Mucosa of descending colon (tissue), 3 donors: ENCODE measurements around the gene TMEM123. TPM values are rescaled to one million over a fixed set of nuclear protein-coding genes. Genes with fewer than 3 reads are reported as not detected.

Experiments used
- ATAC-seq: fragments of 200-7000 bp; cut with Tn5 transposase; one replicate; pipeline ENCODE4 v1.9.1; 2020; ENCODE audit warnings: mild to moderate bottlenecking, moderate library complexity
- DNase-seq, 3 donors: peaks; one replicate each; pipeline ENCODE4 v3.0.0-alpha.2; 2020
- H3K36me3 ChIP-seq: fragments of 200-600 bp; one replicate; pipeline ENCODE4 v1.8.0; 2021; ENCODE audit warnings: low read depth, mild to moderate bottlenecking
- H3K4me1 ChIP-seq: fragments of 200-600 bp; one replicate; pipeline ENCODE4 v1.8.0; 2021; ENCODE audit warnings: low read depth, mild to moderate bottlenecking
- H3K4me3 ChIP-seq: fragments of 200-600 bp; one replicate; pipeline ENCODE4 v1.8.0; 2021; ENCODE audit warnings: mild to moderate bottlenecking
- H3K9me3 ChIP-seq: fragments of 200-600 bp; one replicate; pipeline ENCODE4 v1.8.0; 2021; ENCODE audit warnings: mild to moderate bottlenecking
- CTCF ChIP-seq: fragments of 200-600 bp; IDR thresholded peaks from one replicate; pipeline ENCODE4 v1.8.0; 2022; ENCODE audit warnings: antibody characterized with exemption, mild to moderate bottlenecking
- intact Hi-C, 2 donors: fragments of 100-400 bp; cut with DNase I in 1 of 2; cut with micrococcal nuclease in 1 of 2; formaldehyde crosslinking; loops; one replicate each; pipeline versions ENCODE4 v1.11.0 to v1.11.1; 2022; cut with DNase I, micrococcal nuclease
- total RNA-seq, 3 donors: library from RNA; stranded (reverse); fragmentation: NEBNext Ultra II Directional in 2 of 3; extraction: Animal tissue kit (Norgen Biotek cat#: 25700) in 2 of 3; gene quantifications; one replicate each; pipeline versions ENCODE4 v1.2.1 to v1.2.4, GENCODE V29; 2021 to 2023
- donor health status: DM: no; HTN: no; CAD: no; lungs with moderate emphysema.
- donor health status: DM: no; HTN: no; CAD: no.
- donor health status: DM: no; HTN: yes; CAD: no.

Gene TMEM123
- total RNA-seq, 3 donors from 2014 or later: 153 to 205 (median 157) TPM

GRCh38 chr11:102396708-102397563 lies 55.6 kb downstream of the TMEM123 start:
- ATAC-seq (no peak), DNase-seq (no peak)
- TF ChIP-seq CTCF: no peak
- Histone ChIP-seq H3K36me3 (peaks cover 4% of the 10 kb centered on the region), H3K4me1 (no peaks in the 10 kb centered on the region), H3K9me3 (no peaks in the 10 kb centered on the region), H3K4me3 (no peak overlapping the region)
- intact Hi-C loops: no loop called here

- DNase-seq: no peak
- Histone ChIP-seq H3K4me1 (no peaks in the 10 kb centered on the region), H3K9me3 (no peaks in the 10 kb centered on the region), H3K4me3 (no peak overlapping the region), H3K36me3 (no peaks in the 10 kb centered on the region)
- ATAC-seq: no peak
- TF ChIP-seq CTCF: no peak
- intact Hi-C loops: no loop called here
Measured at GRCh38 chr11:102395720-102396393, 56.7 kb downstream of the TMEM123 start.

GRCh38 chr11:102393272-102393730 lies 59.3 kb downstream of the TMEM123 start:
- Histone ChIP-seq H3K4me3 (no peak overlapping the region), H3K36me3 (no peaks in the 10 kb centered on the region), H3K4me1 (no peaks in the 10 kb centered on the region), H3K9me3 (no peaks in the 10 kb centered on the region)
- ATAC-seq (peak; percentile 25), DNase-seq (no peak)
- TF ChIP-seq CTCF: no peak
- intact Hi-C loops: no loop called here

DNA sequence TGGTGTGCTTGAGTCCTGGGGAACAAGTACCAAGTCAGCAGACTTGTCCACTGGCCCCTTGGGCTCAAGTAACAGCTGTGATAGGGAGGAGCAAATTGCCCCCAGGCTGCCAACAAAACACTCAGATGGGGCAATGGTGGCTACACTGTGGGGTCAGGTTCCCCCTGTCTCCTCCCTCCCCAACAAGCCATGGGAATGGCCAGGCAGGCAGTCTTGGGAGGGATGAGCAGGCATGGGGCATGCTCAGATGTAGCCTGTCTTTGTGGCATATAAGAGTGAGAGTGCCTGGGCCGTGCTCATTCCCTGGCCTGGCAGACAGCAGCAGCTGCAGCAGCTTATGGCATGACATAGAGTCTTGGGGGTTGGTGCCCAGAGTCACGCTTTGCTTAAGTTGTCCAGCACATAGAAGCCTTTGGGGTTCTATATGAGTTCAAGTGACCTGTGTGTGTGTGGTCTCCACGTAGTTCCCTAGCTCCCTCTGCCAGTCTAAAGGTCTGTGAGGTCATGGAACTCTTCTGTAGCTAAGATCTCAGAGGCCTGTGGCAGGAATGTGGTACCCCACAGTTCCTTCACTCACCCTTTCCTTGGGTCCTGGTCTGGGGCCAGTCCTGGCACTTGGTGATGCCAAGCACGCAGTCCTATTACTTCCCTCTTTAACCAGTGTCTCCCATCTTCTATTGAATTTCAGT lies 60.9 kb downstream of the TMEM123 start:
- Histone ChIP-seq H3K4me1 (no peaks in the 10 kb centered on the region), H3K4me3 (no peak overlapping the region), H3K36me3 (no peaks in the 10 kb centered on the region), H3K9me3 (no peaks in the 10 kb centered on the region)
- no peak for TF ChIP-seq CTCF
- no peak for ATAC-seq
- no peak for DNase-seq
- intact Hi-C loops: no loop called here

DNA sequence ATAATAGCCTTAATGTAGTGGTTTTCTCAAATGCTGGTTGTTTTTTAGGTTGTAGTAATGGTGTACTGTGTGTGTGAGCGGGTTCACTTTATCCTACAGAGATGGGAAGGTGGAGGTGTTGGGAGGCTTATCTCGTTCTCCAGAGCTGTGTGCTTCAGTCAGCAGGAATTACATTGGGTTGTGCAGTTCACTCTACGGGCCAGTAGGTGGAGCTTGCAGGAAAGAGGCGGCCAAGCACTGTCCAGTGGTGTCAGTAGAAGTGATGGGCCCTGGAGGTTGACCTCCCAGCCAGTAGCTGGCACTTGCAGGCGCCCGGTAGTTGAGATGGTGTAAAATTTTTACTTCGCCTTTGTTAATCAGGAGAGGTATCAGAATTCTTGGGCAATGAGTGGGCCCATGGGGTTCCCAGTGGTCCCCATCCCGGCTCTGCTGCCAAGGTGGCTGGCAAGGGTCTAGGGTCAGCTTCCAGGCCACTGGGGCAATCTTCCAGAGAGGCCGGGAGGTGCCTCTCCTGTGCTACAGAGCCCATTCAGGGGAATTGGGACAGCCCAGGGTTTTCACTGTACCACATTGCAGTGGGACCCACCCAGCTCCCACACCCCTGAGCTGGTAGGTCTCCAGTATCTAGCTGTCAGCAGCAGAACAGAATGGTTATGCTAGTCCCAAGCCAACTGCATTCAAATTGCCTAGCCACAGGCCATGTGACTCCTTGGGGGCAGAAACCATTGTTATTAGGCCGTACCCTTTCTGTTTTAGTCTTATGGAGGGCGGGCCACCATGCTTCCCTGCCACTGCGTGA lies 61.7 kb downstream of the TMEM123 start:
- peak; percentile 69 for TF ChIP-seq CTCF
- intact Hi-C loops: no loop called here
- no peaks in the 10 kb centered on the region for H3K4me1 ChIP-seq
- H3K36me3 ChIP-seq: no peaks in the 10 kb centered on the region
- no peak overlapping the region for H3K4me3 ChIP-seq
- DNase-seq (peak in 2 of 3 donors; percentile 70 to 76), ATAC-seq (peak; percentile 96)
- no peaks in the 10 kb centered on the region for H3K9me3 ChIP-seq
